IPS-20b (cell line): ENCODE measurements around the gene SLC9A9.
"Not testable (repeated sequence)": the region's sequence is repeated elsewhere in the genome, so short reads cannot be mapped to it uniquely, and the experiment has no call there.

Experiments used
- H3K27ac ChIP-seq: one replicate; pipeline ENCODE4 v1.5.1; 2013; ENCODE audit warnings: low read length
- H3K27me3 ChIP-seq: 2 replicates; pipeline ENCODE4 v1.6.1; 2013; ENCODE audit warnings: mild to moderate bottlenecking, low read length, inconsistent platforms; ENCODE audit not compliant: insufficient read depth
- H3K36me3 ChIP-seq: 2 replicates; pipeline ENCODE4 v1.6.1; 2013; ENCODE audit warnings: low read depth, mild to moderate bottlenecking, inconsistent platforms, low read length, moderate library complexity; ENCODE audit not compliant: insufficient read depth
- H3K4me1 ChIP-seq: 2 replicates; pipeline ENCODE4 v1.6.1; 2013; ENCODE audit warnings: mild to moderate bottlenecking, control low read depth, inconsistent platforms, low read length, moderate library complexity; ENCODE audit not compliant: insufficient read depth
- H3K4me3 ChIP-seq: 2 replicates; pipeline ENCODE4 v1.5.1; 2013; ENCODE audit warnings: mild to moderate bottlenecking, low read length, inconsistent platforms
- H3K9ac ChIP-seq: 2 replicates; pipeline ENCODE4 v1.6.1; 2013; ENCODE audit warnings: low read depth, mild to moderate bottlenecking, inconsistent platforms, low read length, moderate library complexity
- H3K9me3 ChIP-seq: 2 replicates; pipeline ENCODE4 v1.6.1; 2013; ENCODE audit warnings: mild to moderate bottlenecking, low read depth, low read length, inconsistent platforms; ENCODE audit not compliant: insufficient read depth

SLC9A9 gene

GRCh38 chr3:143531101-143531500 lies 317.2 kb downstream of the SLC9A9 start:
- no peak overlapping the region for H3K4me3 ChIP-seq
- no peaks in the 10 kb centered on the region for H3K36me3 ChIP-seq
- H3K27me3 ChIP-seq = no peaks in the 10 kb centered on the region
- no peaks in the 10 kb centered on the region for H3K9me3 ChIP-seq
- H3K9ac ChIP-seq = no peak overlapping the region
- no peak overlapping the region for H3K27ac ChIP-seq
- no peaks in the 10 kb centered on the region for H3K4me1 ChIP-seq

DNA sequence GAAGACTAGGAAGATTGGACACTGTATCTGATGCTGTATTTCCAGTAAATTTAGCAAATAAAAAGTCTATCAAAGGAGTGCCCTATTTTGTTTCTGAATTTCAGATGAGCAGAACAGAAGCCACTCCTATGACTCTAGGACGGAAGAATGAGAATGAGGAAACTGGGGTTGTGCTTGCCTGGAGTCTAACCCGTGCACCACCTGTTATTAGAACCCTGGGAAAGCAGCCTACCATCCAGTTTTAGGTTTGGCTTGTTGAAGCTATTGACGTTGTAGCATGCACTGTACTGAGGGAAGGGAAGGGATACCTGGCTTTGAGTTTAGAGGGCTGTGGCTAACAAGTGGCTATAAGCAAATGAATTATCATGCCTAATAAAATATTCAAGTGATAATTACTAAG lies 318.5 kb downstream of the SLC9A9 start:
- Histone ChIP-seq H3K27me3 (no peaks in the 10 kb centered on the region), H3K4me3 (no peak overlapping the region), H3K9me3 (no peaks in the 10 kb centered on the region), H3K9ac (no peak overlapping the region), H3K27ac (no peak overlapping the region), H3K4me1 (no peaks in the 10 kb centered on the region), H3K36me3 (no peaks in the 10 kb centered on the region)

GRCh38 chr3:143529018-143529478 lies 319.2 kb downstream of the SLC9A9 start:
- no peak overlapping the region for H3K27ac ChIP-seq
- H3K27me3 ChIP-seq = no peaks in the 10 kb centered on the region
- H3K4me1 ChIP-seq = no peaks in the 10 kb centered on the region
- H3K9me3 ChIP-seq = no peaks in the 10 kb centered on the region
- no peak overlapping the region for H3K4me3 ChIP-seq
- H3K36me3 ChIP-seq = no peaks in the 10 kb centered on the region
- no peak overlapping the region for H3K9ac ChIP-seq

DNA sequence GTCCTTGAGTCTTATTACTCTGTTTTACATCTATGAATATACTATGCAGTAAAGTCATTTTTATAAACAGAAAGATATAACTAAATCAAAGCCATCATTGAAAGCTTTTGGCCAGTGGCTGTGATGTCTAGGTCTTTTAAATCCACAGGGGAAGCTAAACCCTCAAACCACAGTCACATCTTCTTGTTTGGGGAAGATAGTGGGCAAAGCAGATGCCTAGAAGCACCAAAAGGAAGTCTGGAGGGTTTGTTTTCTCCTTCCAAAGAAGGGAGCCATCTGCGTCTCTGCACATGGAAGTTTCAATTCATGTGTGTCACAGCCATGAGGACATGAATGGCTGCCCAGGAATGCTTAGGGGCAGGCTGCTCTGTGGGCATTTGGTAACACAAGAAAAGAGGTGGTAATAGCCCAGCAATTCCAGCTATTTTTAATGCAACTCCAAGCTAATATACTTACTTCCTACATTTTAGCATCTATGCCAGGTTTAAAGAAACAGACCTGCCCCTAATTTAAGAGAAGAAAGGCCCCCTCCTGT lies 322.2 kb downstream of the SLC9A9 start:
- H3K4me3 ChIP-seq = no peak overlapping the region
- no peaks in the 10 kb centered on the region for H3K9me3 ChIP-seq
- H3K27ac ChIP-seq = no peak overlapping the region
- H3K4me1 ChIP-seq = no peaks in the 10 kb centered on the region
- no peak overlapping the region for H3K9ac ChIP-seq
- no peaks in the 10 kb centered on the region for H3K27me3 ChIP-seq
- no peaks in the 10 kb centered on the region for H3K36me3 ChIP-seq

DNA sequence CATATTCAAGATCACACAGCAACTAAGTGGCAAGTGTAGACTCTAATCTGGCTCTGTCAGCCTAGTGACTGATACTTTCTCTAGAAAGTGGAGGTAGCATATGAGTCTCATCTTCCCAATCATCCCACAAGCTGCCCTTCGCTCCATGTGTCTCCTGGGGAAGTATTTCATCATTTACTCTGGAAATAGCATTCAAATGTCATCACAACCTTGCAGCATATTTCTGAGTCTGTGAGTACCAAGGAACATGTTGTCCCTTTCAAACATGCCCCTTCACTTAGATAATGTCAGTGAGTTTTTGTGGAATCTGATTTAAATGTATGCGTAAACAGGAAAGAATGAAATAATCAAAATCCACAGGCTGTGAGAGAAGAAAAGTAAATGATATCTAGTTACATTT lies 322.9 kb downstream of the SLC9A9 start:
- no peaks in the 10 kb centered on the region for H3K36me3 ChIP-seq
- H3K27ac ChIP-seq = no peak overlapping the region
- H3K27me3 ChIP-seq = no peaks in the 10 kb centered on the region
- H3K9me3 ChIP-seq = no peaks in the 10 kb centered on the region
- no peak overlapping the region for H3K9ac ChIP-seq
- no peak overlapping the region for H3K4me3 ChIP-seq
- H3K4me1 ChIP-seq = no peaks in the 10 kb centered on the region

DNA sequence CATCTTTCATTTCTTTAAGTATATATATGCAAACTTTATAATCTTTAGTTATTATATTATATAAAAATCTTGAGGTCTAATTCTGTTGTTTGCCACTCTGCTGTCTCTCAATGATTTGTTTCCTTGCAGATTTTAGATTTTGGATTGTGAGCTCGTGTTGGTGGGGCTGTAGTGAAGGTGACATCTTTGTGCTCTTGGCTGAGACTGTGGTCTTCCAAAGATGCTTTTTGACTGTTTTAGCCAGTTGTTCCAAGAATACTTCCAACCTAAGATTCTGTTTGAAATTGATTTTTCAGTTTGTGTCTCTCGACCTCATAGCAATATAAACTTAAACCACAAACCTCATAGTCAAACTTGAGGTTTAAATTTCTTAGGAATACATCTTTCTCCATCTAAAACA lies 326.5 kb downstream of the SLC9A9 start:
- Histone ChIP-seq H3K9ac (no peak overlapping the region), H3K36me3 (no peaks in the 10 kb centered on the region), H3K27ac (no peak overlapping the region), H3K27me3 (no peaks in the 10 kb centered on the region), H3K4me1 (no peaks in the 10 kb centered on the region; the same call in 1 of the 2 replicates), H3K4me3 (no peak overlapping the region), H3K9me3 (no peaks in the 10 kb centered on the region)

DNA sequence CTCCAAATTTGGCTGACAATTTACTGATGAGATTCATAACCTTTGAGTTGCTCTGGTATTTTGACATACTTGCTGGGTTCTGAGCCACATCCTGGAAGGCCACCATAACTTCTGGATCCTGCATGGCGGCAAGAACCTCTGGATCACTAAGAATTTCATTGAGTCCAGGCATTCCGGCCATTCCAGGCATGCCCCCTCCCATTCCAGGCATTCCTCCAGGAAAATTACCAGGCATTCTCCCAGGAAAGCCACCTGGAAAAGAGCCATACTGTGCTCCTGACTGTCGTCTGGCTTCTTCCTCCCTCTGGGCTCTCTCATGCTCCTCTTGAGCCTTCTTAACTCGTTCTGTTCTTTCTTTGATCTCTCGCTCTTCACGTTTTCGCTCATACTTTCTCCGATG lies 331.1 kb downstream of the SLC9A9 start:
- not testable (repeated sequence) for H3K27me3 ChIP-seq, H3K4me3 ChIP-seq, H3K27ac ChIP-seq, H3K36me3 ChIP-seq, H3K9me3 ChIP-seq, H3K4me1 ChIP-seq, H3K9ac ChIP-seq

GRCh38 chr3:143514874-143515273 lies 333.4 kb downstream of the SLC9A9 start:
- Histone ChIP-seq H3K4me3 (no peak overlapping the region), H3K4me1 (no peaks in the 10 kb centered on the region; the same call in 1 of the 2 replicates), H3K27me3 (no peaks in the 10 kb centered on the region), H3K27ac (no peak overlapping the region), H3K36me3 (no peaks in the 10 kb centered on the region), H3K9ac (no peak overlapping the region), H3K9me3 (no peaks in the 10 kb centered on the region)

GRCh38 chr3:143514109-143514508 lies 334.2 kb downstream of the SLC9A9 start:
- Histone ChIP-seq H3K4me3 (no peak overlapping the region), H3K27me3 (no peaks in the 10 kb centered on the region), H3K27ac (no peak overlapping the region), H3K9me3 (no peaks in the 10 kb centered on the region), H3K36me3 (no peaks in the 10 kb centered on the region), H3K4me1 (no peaks in the 10 kb centered on the region; the same call in 1 of the 2 replicates), H3K9ac (no peak overlapping the region)

DNA sequence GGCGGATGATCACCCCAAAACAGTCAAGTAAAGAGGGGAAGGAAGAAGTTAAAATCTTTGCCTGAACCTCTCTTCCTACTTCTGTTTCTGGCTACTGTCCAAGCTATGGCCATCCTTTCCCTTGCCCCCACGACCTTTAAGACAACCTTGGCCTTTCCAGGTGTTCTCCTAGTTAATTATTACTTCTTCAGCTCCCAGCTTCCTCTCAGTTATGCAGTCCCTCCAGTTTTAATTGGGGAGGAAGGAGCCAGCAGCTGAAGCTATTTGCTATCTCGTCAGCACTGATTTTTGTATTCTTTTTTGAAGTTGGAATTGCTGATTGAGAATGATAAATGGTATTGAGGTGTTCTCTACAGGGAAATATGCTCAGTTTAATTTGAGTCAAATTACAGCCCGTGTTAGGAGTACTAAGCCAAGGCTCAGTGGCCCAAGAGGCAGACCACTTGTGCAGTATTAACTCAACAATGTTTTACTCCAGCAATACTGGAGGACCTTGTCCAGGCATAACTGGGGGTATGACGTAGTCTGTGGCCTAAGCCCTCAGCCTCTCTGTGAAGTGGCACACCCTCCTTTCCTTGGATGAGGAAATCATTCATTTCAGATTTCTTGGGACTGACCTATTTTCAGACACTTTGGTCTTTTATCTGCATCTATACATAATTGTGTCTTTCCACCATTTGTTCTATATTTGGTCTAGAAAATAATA lies 336.9 kb downstream of the SLC9A9 start:
- Histone ChIP-seq H3K4me1 (no peaks in the 10 kb centered on the region), H3K27me3 (no peaks in the 10 kb centered on the region), H3K9me3 (no peaks in the 10 kb centered on the region), H3K4me3 (no peak overlapping the region), H3K27ac (no peak overlapping the region), H3K9ac (no peak overlapping the region), H3K36me3 (no peaks in the 10 kb centered on the region)

GRCh38 chr3:143510601-143511000 lies 337.7 kb downstream of the SLC9A9 start:
- H3K9me3 ChIP-seq = no peaks in the 10 kb centered on the region
- H3K27ac ChIP-seq = no peak overlapping the region
- H3K36me3 ChIP-seq = no peaks in the 10 kb centered on the region
- H3K4me3 ChIP-seq = no peak overlapping the region
- no peaks in the 10 kb centered on the region for H3K4me1 ChIP-seq
- no peaks in the 10 kb centered on the region for H3K27me3 ChIP-seq
- H3K9ac ChIP-seq = no peak overlapping the region

GRCh38 chr3:143507735-143508580 lies 340.3 kb downstream of the SLC9A9 start:
- Histone ChIP-seq H3K9me3 (no peaks in the 10 kb centered on the region), H3K4me3 (no peak overlapping the region), H3K27me3 (no peaks in the 10 kb centered on the region), H3K9ac (no peak overlapping the region), H3K27ac (no peak overlapping the region), H3K4me1 (no peaks in the 10 kb centered on the region), H3K36me3 (no peaks in the 10 kb centered on the region)
